ENCODE measurements around the gene WSCD2.

DNA sequence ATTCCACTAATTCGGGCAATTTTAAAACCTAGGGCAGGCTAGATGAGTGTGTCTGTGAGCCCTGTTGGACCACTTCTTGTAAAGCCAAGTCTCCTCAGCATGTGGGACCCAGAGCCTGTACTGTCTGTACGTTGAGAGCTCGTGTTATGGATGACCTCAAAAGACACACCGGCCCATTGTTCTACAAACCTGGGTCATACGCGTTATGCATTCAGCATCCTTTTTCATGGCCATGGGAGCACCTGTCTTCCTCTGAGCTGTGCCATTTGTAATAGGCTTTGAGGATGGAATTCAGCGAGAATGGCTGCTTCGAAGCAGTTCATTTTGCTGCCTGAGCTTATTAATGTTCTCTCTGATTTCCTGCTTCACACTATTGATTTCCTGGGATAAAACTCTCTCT lies 15.0 kb downstream of the WSCD2 start:
- TF ChIP-seq, protein P1, sequence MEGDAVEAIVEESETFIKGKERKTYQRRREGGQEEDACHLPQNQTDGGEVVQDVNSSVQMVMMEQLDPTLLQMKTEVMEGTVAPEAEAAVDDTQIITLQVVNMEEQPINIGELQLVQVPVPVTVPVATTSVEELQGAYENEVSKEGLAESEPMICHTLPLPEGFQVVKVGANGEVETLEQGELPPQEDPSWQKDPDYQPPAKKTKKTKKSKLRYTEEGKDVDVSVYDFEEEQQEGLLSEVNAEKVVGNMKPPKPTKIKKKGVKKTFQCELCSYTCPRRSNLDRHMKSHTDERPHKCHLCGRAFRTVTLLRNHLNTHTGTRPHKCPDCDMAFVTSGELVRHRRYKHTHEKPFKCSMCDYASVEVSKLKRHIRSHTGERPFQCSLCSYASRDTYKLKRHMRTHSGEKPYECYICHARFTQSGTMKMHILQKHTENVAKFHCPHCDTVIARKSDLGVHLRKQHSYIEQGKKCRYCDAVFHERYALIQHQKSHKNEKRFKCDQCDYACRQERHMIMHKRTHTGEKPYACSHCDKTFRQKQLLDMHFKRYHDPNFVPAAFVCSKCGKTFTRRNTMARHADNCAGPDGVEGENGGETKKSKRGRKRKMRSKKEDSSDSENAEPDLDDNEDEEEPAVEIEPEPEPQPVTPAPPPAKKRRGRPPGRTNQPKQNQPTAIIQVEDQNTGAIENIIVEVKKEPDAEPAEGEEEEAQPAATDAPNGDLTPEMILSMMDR (IDR thresholded peaks at IDR 0.05): no peak
- no peak for TF ChIP-seq POLR2A (IDR thresholded peaks at IDR 0.05)

Measured in Peyer's patch (tissue), 4 donors.